ENCODE results near the gene RALBP1. TPM values are rescaled to one million over a fixed set of nuclear protein-coding genes. Genes with fewer than 3 reads are reported as not detected.

The RALBP1 gene
- total and polyA plus RNA-seq, 2 of the 4 experiments (the other 2 are of a cell fraction), result 30.6 to 38.2 TPM

DNA sequence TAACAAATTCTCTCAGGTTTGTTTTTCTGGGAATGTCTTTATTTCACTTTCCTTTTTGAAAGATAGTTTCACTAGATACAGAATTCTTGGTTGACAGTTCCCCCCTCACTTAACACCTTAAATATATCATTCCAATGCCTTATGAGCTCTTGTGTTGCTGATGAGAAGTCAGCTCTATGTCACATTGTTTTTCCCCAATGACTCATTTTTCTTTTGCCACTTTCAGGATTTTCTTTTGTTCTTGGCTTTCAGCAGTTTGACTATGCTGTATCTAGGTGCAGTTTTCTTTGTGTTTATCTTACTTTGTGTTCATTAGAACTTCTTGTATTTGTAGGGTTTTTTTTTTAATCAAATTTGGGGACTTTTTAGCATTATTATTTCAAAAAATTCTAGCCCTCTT is 5.6 kb upstream of the RALBP1 start:
- Histone ChIP-seq H3K79me1 (ENCODE audit: low read depth in 1 of 2, low read length in 2 of 2) (peaks cover 4 to 10% of the 10 kb centered on the region in 2 experiments; a peak in 3 of 4 replicates), H2AFZ (replicated peaks; ENCODE audit: low read length, poor library complexity) (no peak overlapping the region), H3K9ac (ENCODE audit: low read depth, low read length) (no peak overlapping the region), H4K8ac (ENCODE audit: low read depth in 2 of 2, low read length in 2 of 2) (no peak overlapping the region), H2BK15ac (ENCODE audit: low read depth, low read length) (no peak overlapping the region), H3K56ac (ENCODE audit: extremely low read depth, insufficient read depth, low read length) (no peak overlapping the region), H3K36me3 (ENCODE audit: control insufficient read depth, insufficient read depth, low read length) (no peaks in the 10 kb centered on the region), H2BK20ac (ENCODE audit: low read depth, low read length) (no peak overlapping the region), H2BK120ac (ENCODE audit: low read depth, low read length) (no peak overlapping the region), H3K4me1 (ENCODE audit: control insufficient read depth, insufficient read depth, low read length) (peaks cover 4% of the 10 kb centered on the region; the same call in 1 of the 2 replicates), H3K4ac (ENCODE audit: low read depth, low read length) (no peak overlapping the region), H3K9me1 (ENCODE audit: insufficient read depth, low read length) (peaks cover 8% of the 10 kb centered on the region), H3K18ac (ENCODE audit: low read depth, low read length) (no peak overlapping the region), H2AK9ac (replicated peaks; ENCODE audit: low read depth, low read length, poor library complexity) (no peak overlapping the region), H3K4me3 (ENCODE audit: insufficient read depth, low read depth, low read length) (no peak overlapping the region), H2AK5ac (ENCODE audit: low read depth, low read length) (no peak overlapping the region), H3K27ac (ENCODE audit: insufficient read depth, low read length) (no peak overlapping the region), H2BK5ac (ENCODE audit: low read depth, low read length, poor library complexity, severe bottlenecking) (no peak overlapping the region), H3K23ac (ENCODE audit: low read depth, low read length) (no peak overlapping the region), H4K20me1 (ENCODE audit: insufficient read depth, low read length) (no peaks in the 10 kb centered on the region), H4K5ac (ENCODE audit: low read depth, low read length) (no peak overlapping the region), H3K14ac (replicated peaks; ENCODE audit: low read depth, low read length) (no peak overlapping the region), H3K27me3 (ENCODE audit: control insufficient read depth, insufficient read depth, low read length) (no peaks in the 10 kb centered on the region), H3K4me2 (ENCODE audit: low read depth, low read length) (no peak overlapping the region), H3K9me3 (ENCODE audit: control insufficient read depth, insufficient read depth, low read length) (peaks cover 3% of the 10 kb centered on the region), H4K91ac (ENCODE audit: insufficient read depth, low read depth, low read length) (no peak overlapping the region)
- BruUV-seq (replicated peaks), result no TSS peak
- ATAC-seq (ENCODE audit: low read depth) (no peak), DNase-seq (no peak)
- ChIA-PET POLR2A (ENCODE audit: unreplicated experiment) (no interaction called here), CTCF (no interaction called here)
- TF ChIP-seq NFE2L2 (IDR thresholded peaks at IDR 0.05; ENCODE audit: low read depth, low read length) (no peak), RFX5 (IDR thresholded peaks at IDR 0.05; ENCODE audit: low read depth, low read length) (no peak), CEBPB (IDR thresholded peaks at IDR 0.05; ENCODE audit: low read depth, low read length) (no peak), MAZ (IDR thresholded peaks at IDR 0.05; ENCODE audit: borderline replicate concordance, low read depth, low read length) (no peak), RCOR1 (IDR thresholded peaks at IDR 0.05; ENCODE audit: insufficient replicate concordance, low read length) (no peak), MAFK (IDR thresholded peaks at IDR 0.05; ENCODE audit: low read depth, low read length) (no peak), MXI1 (IDR thresholded peaks at IDR 0.05; ENCODE audit: borderline replicate concordance, low read depth, low read length) (no peak), BHLHE40 (IDR thresholded peaks at IDR 0.05; ENCODE audit: low read depth, low read length) (no peak), RAD21 (IDR thresholded peaks at IDR 0.05; ENCODE audit: low read length) (no peak), FOS (IDR thresholded peaks at IDR 0.05; ENCODE audit: low read depth, low read length) (no peak), POLR2A (IDR thresholded peaks at IDR 0.05; ENCODE audit: low read depth, low read length) (no peak), CHD1 (IDR thresholded peaks at IDR 0.05; ENCODE audit: low read depth, low read length) (no peak), SMC3 (IDR thresholded peaks at IDR 0.05; ENCODE audit: low read depth, low read length) (no peak)
- TF ChIP-seq, protein P1, sequence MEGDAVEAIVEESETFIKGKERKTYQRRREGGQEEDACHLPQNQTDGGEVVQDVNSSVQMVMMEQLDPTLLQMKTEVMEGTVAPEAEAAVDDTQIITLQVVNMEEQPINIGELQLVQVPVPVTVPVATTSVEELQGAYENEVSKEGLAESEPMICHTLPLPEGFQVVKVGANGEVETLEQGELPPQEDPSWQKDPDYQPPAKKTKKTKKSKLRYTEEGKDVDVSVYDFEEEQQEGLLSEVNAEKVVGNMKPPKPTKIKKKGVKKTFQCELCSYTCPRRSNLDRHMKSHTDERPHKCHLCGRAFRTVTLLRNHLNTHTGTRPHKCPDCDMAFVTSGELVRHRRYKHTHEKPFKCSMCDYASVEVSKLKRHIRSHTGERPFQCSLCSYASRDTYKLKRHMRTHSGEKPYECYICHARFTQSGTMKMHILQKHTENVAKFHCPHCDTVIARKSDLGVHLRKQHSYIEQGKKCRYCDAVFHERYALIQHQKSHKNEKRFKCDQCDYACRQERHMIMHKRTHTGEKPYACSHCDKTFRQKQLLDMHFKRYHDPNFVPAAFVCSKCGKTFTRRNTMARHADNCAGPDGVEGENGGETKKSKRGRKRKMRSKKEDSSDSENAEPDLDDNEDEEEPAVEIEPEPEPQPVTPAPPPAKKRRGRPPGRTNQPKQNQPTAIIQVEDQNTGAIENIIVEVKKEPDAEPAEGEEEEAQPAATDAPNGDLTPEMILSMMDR (conservative IDR thresholded peaks at IDR 0.05; ENCODE audit: low read depth, low read length), result no peak
- TF ChIP-seq, protein P2, sequence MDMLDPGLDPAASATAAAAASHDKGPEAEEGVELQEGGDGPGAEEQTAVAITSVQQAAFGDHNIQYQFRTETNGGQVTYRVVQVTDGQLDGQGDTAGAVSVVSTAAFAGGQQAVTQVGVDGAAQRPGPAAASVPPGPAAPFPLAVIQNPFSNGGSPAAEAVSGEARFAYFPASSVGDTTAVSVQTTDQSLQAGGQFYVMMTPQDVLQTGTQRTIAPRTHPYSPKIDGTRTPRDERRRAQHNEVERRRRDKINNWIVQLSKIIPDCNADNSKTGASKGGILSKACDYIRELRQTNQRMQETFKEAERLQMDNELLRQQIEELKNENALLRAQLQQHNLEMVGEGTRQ (IDR thresholded peaks at IDR 0.05; ENCODE audit: low read depth, low read length), result no peak
- TF ChIP-seq, protein P3, sequence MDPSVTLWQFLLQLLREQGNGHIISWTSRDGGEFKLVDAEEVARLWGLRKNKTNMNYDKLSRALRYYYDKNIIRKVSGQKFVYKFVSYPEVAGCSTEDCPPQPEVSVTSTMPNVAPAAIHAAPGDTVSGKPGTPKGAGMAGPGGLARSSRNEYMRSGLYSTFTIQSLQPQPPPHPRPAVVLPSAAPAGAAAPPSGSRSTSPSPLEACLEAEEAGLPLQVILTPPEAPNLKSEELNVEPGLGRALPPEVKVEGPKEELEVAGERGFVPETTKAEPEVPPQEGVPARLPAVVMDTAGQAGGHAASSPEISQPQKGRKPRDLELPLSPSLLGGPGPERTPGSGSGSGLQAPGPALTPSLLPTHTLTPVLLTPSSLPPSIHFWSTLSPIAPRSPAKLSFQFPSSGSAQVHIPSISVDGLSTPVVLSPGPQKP (IDR thresholded peaks at IDR 0.05; ENCODE audit: borderline replicate concordance, low read depth, low read length), result no peak
- in situ Hi-C loops (cut with MboI; ENCODE audit: low sequenced_read_pairs), result no loop called here
- dilution Hi-C loops (cut with HindIII; ENCODE audit: low sequenced_read_pairs, unreplicated experiment), result no loop called here
- intact Hi-C loops (cut with micrococcal nuclease), result no loop called here
